ENCODE data around the gene SOX18. TPM values are rescaled to one million over a fixed set of nuclear protein-coding genes. Genes with fewer than 3 reads are reported as not detected.

The SOX18 gene
- total and polyA plus RNA-seq, 2 of the 13 experiments (the other 11 are each of a cell fraction or from before 2014, with no cell fraction given): 1.6 to 1.9 TPM

GRCh38 chr20:64053841-64054661, 4.6 kb upstream of the SOX18 start (continued):
- peak; percentile 79 for TF ChIP-seq GATAD1 (CRISPR knock-in tag; IDR thresholded peaks at IDR 0.05)
- peak; percentile 69 for TF ChIP-seq RFX5 (IDR thresholded peaks at IDR 0.05; ENCODE audit: low read depth, low read length)
- TF ChIP-seq GPN1 (CRISPR knock-in tag; IDR thresholded peaks at IDR 0.05; ENCODE audit: borderline replicate concordance): no peak
- no peak for TF ChIP-seq TAF15 (IDR thresholded peaks at IDR 0.05; ENCODE audit: low read depth, low read length, poor library complexity, severe bottlenecking)
- TF ChIP-seq ZNF552 (CRISPR knock-in tag; IDR thresholded peaks at IDR 0.05; ENCODE audit: borderline replicate concordance): peak; percentile 85
- TF ChIP-seq, protein P1, sequence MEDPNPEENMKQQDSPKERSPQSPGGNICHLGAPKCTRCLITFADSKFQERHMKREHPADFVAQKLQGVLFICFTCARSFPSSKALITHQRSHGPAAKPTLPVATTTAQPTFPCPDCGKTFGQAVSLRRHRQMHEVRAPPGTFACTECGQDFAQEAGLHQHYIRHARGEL (CRISPR knock-in tag; IDR thresholded peaks at IDR 0.05): no peak
- peak; percentile 66; the same call in 1 of the 2 replicates for TF ChIP-seq ZNF713 (CRISPR knock-in tag; IDR thresholded peaks at IDR 0.05)
- no peak for TF ChIP-seq ATF7-NPFF (CRISPR knock-in tag; IDR thresholded peaks at IDR 0.05; ENCODE audit: low read depth)
- TF ChIP-seq ZFP82 (CRISPR knock-in tag; IDR thresholded peaks at IDR 0.05; ENCODE audit: borderline replicate concordance): no peak
- no peak; the same call in 1 of the 2 replicates for TF ChIP-seq AHDC1 (CRISPR knock-in tag; IDR thresholded peaks at IDR 0.05; ENCODE audit: borderline replicate concordance)
- no peak for TF ChIP-seq ZNF841 (CRISPR knock-in tag; IDR thresholded peaks at IDR 0.05; ENCODE audit: borderline replicate concordance)
- no peak for TF ChIP-seq RAD51 (IDR thresholded peaks at IDR 0.05; ENCODE audit: borderline replicate concordance)
- peak; percentile 81 for TF ChIP-seq ZFY (CRISPR knock-in tag; IDR thresholded peaks at IDR 0.05)
- peak; percentile 13; the same call in 1 of the 2 replicates for TF ChIP-seq ZNF12 (CRISPR knock-in tag; IDR thresholded peaks at IDR 0.05)
- 0 out of 2 replicates have a peak, but pooled peaks have one; percentile 34 for TF ChIP-seq ZNF337 (CRISPR knock-in tag; IDR thresholded peaks at IDR 0.05; ENCODE audit: borderline replicate concordance, low read depth)
- TF ChIP-seq ZNF563 (CRISPR knock-in tag; IDR thresholded peaks at IDR 0.05): peak; percentile 22; the same call in 1 of the 2 replicates
- TF ChIP-seq HNRNPK (IDR thresholded peaks at IDR 0.05; ENCODE audit: low read depth, low read length, poor library complexity, severe bottlenecking): no peak
- TF ChIP-seq, protein P2, sequence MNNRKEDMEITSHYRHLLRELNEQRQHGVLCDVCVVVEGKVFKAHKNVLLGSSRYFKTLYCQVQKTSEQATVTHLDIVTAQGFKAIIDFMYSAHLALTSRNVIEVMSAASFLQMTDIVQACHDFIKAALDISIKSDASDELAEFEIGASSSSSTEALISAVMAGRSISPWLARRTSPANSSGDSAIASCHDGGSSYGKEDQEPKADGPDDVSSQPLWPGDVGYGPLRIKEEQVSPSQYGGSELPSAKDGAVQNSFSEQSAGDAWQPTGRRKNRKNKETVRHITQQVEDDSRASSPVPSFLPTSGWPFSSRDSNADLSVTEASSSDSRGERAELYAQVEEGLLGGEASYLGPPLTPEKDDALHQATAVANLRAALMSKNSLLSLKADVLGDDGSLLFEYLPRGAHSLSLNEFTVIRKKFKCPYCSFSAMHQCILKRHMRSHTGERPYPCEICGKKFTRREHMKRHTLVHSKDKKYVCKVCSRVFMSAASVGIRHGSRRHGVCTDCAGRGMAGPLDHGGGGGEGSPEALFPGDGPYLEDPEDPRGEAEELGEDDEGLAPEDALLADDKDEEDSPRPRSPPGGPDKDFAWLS (CRISPR knock-in tag; IDR thresholded peaks at IDR 0.05; ENCODE audit: borderline replicate concordance): 0 out of 2 replicates have a peak, but pooled peaks have one; percentile 43
- no peak for TF ChIP-seq ZFP62 (CRISPR knock-in tag; IDR thresholded peaks at IDR 0.05)
- TF ChIP-seq ASH2L (IDR thresholded peaks at IDR 0.05; ENCODE audit: insufficient read length, low read depth, low read length): peak; percentile 15
- no peak for TF ChIP-seq ZNF879 (CRISPR knock-in tag; IDR thresholded peaks at IDR 0.05)

Data from HepG2 (cell line).